GM19239 (cell line): Measurements from ENCODE around the gene TEX51.
A peak's percentile ranks its signal among the peaks of the same experiment; 100 is the strongest.

ENCODE experiments used
- DNase-seq: peaks from one replicate; pipeline ENCODE4 v3.0.0; 2011; ENCODE audit warnings: low spot score; ENCODE audit not compliant: insufficient read length
- FAIRE-seq: peaks from 2 replicates; lab custom pipeline; 2011; peaks lifted over from hg19 to GRCh38; lab: Jason Lieb, UNC

The TEX51 gene

GRCh38 chr2:126910637-126911036 is 11.9 kb downstream of the TEX51 start:
- DNase-seq = no peak
- FAIRE-seq = peak; percentile 31

GRCh38 chr2:126911111-126911796 is 12.6 kb downstream of the TEX51 start:
- no peak for FAIRE-seq
- DNase-seq = no peak

- DNase-seq (no peak), FAIRE-seq (no peak)
Observed at GRCh38 chr2:126912201-126912600, 13.5 kb downstream of the TEX51 start.

- no peak for DNase-seq
- no peak for FAIRE-seq
Observed at GRCh38 chr2:126913329-126913728, 14.6 kb downstream of the TEX51 start.

- DNase-seq = no peak
- FAIRE-seq = no peak
Observed at GRCh38 chr2:126913881-126914615, 15.4 kb downstream of the TEX51 start.

GRCh38 chr2:126914811-126915500 is 16.3 kb downstream of the TEX51 start:
- FAIRE-seq (no peak), DNase-seq (no peak)

GRCh38 chr2:126915903-126916302 is 17.2 kb downstream of the TEX51 start:
- FAIRE-seq (no peak), DNase-seq (no peak)

- no peak for FAIRE-seq
- no peak for DNase-seq
Observed at GRCh38 chr2:126916744-126917143, 18.1 kb downstream of the TEX51 start.

- DNase-seq (no peak), FAIRE-seq (no peak)
Observed at GRCh38 chr2:126921066-126921465, 22.4 kb downstream of the TEX51 start.

GRCh38 chr2:126930970-126931590 is 32.4 kb downstream of the TEX51 start:
- FAIRE-seq (no peak), DNase-seq (no peak)

GRCh38 chr2:126932529-126932928 is 33.8 kb downstream of the TEX51 start:
- FAIRE-seq (no peak), DNase-seq (no peak)

- no peak for FAIRE-seq
Observed at GRCh38 chr2:126932966-126933710, 34.4 kb downstream of the TEX51 start.

GRCh38 chr2:126933711-126934091 is 35.0 kb downstream of the TEX51 start:
- FAIRE-seq = no peak

More at GRCh38 chr2:126932966-126933710, 34.4 kb downstream of the TEX51 start:
- no peak for DNase-seq

GRCh38 chr2:126934809-126935208 is 36.1 kb downstream of the TEX51 start:
- DNase-seq (no peak), FAIRE-seq (no peak)

More at GRCh38 chr2:126933711-126934091, 35.0 kb downstream of the TEX51 start:
- no peak for DNase-seq

- FAIRE-seq (no peak), DNase-seq (no peak)
Observed at GRCh38 chr2:126935774-126936173, 37.1 kb downstream of the TEX51 start.

- DNase-seq = no peak
- no peak for FAIRE-seq
Observed at GRCh38 chr2:126936219-126936723, 37.6 kb downstream of the TEX51 start.

- no peak for FAIRE-seq
- no peak for DNase-seq
Observed at GRCh38 chr2:126940331-126940730, 41.6 kb downstream of the TEX51 start.

GRCh38 chr2:126942427-126943203 is 43.9 kb downstream of the TEX51 start:
- DNase-seq = no peak
- FAIRE-seq = no peak
